NCI-H748 (cell line): ENCODE data around the gene HOXA3.

Experiments used
- DNase-seq: peaks from one replicate; lab custom pipeline; 2025; ENCODE audit not compliant: unreplicated experiment; lab: John Stamatoyannopoulos, UW

Gene HOXA3

DNA sequence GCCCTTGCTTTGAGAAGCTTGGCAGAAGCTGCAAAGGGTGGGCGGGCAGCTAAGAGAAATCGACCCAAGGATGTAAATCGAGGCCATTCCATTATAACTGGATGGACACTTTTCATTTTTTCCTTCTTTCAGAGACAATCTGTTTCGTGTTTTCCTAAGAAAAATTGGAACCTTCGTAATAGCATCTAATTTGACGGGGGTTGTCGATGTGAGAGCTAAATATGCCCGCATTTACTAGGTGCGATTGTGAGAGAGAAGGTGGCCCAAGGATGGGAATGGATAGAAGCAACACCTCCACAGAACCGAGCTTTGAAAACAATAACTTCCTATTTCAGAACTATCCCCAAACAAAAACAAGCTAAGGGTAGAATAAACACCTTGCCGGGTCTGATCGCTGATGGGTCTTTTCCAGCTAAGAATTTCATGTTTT lies 21.0 kb downstream of the HOXA3 start:
- no peak for DNase-seq

DNA sequence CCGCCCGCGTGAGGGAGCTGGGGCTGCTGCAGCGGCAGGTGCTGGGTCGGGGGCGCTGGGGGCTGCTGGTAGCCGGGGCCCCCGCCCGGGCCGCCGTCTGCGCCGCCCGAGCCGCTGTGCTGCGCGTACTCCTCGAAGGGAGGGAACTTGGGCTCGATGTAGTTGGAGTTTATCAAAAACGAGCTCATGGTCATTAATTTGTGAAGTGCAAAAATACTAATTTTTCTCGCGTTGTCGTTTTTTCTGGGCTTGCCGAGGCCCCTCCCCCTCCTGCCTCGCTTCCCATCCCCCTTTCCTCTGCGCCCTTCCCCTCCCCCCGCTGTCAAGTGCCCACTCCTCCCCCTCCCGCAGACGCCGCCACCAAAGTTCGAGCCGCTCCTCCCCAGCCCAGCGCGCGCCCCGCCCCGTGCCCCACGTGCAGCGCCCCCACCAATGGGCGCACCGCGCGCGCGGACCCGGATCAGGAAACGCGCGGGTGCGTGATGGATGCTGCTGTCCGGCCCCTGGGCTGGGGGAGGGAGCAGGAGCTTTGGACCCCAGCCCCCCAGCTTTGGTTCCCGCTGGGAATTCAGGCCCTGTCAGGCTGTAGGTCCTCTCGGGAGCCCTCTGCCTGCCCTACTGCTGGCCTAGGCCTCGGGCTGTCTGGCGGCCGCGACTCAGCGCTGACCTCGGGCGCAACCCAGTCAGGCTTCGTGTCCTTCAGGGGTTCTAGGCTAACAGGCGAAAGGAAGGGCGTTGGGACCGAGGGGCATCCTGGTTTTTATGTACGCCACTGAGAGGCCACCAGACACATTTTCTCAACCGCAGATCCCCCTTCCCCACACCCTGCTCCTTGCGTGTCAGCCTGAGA lies 21.6 kb downstream of the HOXA3 start, which contains the start of gene HOXA4:
Gene HOXA4, minus strand, starts transcription at position 218 of the 850 bp plus-strand sequence. Its CDS starts 24 bp downstream, at position 194.
- DNase-seq: peak; percentile 94

DNA sequence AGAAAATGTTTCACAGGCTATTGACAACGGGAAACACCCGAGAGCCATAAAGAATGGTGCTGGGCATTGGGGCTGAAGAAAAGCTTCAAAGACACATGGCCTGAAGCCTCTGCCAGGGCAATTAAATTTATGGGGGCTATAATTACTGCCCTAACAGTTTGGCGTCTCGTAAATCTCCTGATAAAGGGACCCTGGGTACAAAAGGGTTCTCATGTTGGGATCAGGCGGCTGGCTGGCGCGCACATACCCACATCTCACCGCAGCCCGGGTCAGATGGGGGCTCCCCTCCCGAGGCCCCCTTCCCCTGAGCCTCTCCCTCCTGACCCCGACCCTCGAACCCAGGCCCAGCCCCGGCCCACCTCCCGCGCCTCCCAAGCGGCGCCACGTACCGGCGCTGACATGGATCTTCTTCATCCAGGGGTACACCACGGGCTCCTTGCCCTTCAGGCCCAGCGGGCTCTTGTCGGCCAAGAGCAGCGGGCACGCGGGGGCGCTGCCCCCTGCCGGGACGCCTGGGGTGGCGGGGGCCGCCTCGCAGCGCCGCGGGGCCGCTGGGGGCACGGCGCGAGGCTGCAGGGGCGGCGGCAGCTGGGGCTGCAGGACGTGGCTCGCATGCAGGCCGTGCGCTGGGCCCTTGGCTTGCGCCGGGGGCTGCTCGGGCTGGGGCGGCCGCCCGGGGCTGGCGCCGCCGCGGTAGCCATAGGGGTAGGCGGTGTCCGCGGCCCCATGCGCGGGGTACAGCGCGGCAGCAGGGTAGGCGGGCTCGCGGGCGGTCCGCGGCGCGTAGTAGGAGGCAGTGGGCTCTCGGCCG lies 22.4 kb downstream of the HOXA3 start:
- peak; percentile 82 for DNase-seq

DNA sequence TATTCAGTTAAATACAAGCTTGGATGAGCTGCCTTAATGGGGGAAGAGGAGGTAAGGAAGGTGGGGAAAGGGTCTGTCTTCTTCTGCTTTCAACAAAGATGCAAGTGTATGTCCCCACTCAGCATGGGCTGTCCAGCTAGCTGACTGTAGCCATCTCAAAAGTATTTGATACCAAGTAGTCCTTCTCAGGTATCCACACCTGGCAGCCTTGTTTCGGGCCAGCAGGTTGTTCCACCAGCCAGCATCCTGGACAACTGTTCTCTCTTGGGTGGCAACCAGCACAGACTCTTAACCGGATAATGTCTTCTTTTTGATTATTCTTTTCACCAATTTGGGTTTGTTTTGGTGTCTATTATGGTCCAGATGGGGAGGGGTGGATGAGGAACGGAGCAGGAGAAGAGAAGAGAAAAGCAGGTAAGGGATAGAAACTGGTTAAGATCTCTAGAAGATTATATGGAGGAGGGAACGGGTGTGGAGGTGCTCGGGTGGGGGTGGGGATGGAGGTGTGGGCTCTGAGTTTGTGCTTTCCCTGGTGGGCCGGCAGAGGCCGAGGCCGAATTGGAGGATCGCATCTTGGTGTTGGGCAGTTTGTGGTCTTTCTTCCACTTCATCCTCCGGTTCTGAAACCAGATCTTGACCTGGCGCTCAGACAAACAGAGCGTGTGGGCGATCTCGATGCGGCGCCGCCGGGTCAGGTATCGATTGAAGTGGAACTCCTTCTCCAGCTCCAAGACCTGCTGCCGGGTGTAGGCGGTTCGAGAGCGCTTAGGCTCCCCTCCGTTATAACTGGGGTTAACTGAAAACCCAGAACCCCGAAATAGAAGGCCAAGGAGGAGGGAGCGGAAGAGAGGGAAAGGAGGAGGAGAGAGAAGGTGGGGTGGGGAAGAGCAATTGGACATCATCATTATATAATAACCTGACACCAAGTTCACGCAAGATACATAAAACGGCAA lies 23.3 kb downstream of the HOXA3 start:
- no peak for DNase-seq

DNA sequence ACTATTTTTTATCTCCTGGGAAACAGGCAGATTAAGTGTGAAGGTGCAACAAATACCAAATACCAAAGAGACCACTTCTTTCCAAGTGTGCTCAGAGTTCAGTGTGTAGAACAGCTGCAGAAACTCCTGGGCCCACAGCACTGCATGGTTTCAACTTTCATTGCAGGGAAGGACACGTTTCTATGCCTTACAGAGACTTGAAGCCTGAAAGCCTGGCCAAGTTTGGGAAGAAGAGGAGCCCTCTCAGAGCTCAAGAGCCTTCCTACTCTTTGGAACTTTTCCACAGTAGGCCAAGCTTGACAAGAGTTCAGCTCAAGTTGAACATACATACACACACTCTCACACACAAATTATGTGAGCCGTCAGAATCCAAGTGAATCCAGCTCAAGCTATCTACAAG lies 24.3 kb downstream of the HOXA3 start:
- DNase-seq: no peak

DNA sequence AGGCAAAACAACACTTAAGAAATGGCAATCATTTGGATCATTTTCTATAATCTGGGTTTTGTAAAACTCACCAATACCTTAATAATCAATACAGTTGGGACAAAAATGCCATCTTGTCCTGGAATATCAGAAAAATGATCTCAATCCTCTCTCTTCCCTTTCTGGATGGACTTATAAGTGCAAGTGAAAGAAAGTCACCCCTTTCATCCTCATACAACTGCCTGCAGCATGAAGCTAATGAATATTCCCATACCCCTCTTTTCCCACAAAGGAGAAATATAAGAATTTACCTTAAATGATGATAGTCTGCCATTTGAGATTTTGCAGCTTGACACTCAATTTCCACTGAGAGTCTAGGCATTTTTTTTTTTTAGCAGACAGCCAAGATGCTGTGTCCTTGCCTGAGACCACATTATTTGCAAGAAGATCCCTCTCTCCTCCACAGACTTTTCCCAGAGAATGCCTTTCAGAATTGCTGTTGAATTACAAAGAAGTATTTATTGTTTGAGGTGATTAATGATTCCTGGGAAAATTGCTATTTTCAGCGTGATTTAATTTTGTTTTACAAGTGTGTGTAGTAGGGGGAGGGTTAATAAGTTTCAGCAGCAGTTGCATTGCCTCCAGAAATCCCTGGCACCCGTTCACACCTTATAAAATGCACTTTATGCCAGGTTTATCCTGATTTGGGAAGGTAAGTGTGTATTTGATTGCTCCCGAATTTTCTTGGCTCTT lies 25.6 kb downstream of the HOXA3 start:
- no peak for DNase-seq

DNA sequence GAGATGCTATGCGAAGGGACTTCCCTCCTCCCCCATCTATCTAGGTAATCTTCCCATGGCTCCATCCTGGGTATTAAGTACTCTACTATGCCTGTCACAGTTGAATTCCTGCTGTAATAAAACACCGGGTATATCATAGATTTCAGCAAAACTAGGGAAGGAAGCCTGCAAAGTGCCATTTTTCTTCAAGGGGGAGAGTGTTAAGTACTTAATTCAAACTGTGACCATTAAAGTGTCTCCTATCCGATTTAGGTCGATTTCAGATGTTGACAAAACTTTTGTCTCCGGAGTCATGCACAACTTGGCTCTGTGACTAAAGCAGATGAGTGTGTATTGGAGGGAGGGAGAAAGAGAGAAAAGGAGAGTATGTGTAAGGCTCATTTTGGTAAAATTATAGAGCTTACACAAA lies 26.4 kb downstream of the HOXA3 start:
- DNase-seq: no peak

DNA sequence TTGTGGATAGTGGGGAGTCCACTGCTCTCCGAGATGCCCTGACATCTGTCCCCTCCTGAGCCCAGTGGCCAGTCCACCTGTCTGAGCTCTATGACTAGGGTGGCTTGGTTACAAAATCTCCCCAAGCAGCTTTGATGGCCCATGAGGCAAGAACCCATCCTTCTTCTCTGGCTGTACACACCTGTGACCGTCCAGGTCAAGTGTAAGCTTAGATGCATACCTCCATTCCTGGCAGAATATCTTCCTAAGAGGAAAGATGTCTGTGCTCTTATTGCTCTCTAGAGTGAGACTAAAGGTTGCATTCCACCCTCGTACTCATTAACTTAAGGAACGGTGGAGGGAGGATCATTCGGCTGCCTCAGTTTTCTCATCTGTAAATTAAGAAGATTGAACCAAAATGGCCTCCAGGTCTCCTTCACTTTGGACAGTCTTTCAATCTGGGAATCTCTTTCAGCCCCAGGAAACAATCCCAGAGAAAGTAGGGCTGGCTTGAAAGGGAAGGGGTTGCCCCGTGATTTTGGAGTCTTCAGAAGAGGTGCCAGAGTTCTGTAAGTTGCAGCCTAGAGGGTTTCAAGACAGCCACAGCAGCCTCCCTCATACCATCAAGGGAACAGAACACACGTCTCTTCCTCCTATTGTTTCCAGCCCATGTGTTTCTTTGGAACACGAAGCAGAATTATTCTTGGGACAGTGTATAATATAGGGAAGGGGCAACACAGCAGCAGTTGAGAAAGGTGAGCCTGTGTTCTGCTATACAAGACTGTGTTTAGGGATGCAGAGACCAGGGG lies 27.3 kb downstream of the HOXA3 start:
- no peak for DNase-seq

DNA sequence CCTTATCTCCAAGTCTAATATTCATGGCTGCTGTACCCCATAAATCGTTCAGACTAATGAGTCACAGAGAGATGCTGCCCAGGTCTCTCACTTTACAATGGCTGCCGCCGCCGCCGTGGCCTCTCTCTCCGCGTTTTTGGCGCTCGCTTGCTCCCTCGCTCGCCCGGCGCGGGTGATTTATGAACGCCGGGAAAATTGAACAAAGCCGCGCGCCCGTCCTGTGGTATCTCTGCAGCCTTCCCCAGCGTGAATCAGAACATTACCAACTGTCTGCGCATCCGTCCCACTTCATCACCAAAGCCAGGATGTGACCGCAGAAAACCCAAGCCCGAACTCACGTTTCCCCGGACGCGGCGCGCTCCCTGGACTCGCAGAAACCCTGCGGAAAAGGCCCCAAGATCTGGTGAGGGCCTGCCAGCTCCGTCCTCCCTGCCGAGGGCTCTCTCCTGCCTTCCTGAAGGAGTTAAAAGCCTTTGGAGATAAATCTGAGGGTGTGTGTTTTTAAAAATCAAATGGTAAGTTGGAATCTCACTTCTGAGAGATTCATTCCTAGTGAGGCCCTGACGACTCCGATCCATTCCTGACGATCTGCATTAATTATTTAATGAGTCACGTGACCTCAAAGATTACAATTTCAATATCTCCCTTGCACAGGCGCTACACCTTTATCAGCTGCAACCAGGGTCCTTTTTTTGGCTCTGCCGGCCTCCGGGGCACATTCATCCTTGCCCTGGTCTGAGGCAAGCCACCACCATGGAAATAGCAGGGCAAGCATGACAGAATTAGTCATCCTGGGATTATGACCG lies 28.1 kb downstream of the HOXA3 start:
- DNase-seq: no peak

DNA sequence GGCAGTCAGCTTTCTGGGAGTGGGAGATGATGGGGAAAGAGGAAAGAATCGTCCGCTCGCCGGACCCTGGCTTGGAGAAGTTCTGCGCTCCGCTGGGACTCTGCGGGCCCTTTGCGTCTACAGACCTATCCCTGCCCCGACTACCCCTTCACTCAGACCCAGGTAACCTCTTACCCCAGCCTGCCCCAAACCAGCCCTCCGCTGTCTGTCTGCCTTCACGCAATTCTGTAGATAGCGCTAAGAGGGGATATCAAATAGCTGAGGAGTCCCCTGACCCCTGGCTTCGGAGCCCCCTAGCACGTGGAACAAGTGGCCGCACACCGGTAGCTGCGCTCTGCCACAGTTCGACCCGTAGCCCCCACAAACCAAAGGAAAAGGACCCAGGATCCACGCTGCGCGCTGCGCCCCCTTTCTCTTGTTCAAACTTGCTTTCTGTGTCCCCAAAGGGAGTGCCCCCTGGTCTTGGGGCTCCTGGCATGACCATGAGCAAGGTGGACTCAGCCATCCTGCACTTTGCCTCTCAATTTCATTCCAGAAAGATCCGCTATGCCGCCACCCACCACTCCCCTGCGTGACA lies 28.8 kb downstream of the HOXA3 start:
- DNase-seq: no peak

DNA sequence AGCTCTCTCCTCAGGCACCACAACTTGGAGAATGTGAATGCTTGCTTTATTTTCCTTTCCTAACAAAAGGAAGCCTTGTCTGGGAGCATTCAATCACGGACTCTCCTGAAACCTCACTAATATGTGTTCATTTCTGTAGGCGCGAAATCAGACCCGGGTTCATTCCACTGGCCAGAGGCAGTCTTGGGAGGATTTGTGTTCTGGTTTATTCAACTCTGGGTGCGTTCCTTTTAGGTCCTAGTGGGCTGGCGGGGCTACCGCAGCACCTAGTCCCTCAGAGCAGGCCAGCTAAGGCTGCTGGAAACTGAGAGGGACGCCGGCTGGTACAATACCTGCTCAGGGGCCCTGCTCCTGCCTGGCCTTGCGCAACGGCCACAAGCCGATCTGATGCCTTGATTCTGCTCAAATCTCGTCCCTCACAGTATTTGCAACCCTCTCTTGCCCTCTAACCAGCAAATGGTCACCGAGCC lies 29.3 kb downstream of the HOXA3 start:
- no peak for DNase-seq

DNA sequence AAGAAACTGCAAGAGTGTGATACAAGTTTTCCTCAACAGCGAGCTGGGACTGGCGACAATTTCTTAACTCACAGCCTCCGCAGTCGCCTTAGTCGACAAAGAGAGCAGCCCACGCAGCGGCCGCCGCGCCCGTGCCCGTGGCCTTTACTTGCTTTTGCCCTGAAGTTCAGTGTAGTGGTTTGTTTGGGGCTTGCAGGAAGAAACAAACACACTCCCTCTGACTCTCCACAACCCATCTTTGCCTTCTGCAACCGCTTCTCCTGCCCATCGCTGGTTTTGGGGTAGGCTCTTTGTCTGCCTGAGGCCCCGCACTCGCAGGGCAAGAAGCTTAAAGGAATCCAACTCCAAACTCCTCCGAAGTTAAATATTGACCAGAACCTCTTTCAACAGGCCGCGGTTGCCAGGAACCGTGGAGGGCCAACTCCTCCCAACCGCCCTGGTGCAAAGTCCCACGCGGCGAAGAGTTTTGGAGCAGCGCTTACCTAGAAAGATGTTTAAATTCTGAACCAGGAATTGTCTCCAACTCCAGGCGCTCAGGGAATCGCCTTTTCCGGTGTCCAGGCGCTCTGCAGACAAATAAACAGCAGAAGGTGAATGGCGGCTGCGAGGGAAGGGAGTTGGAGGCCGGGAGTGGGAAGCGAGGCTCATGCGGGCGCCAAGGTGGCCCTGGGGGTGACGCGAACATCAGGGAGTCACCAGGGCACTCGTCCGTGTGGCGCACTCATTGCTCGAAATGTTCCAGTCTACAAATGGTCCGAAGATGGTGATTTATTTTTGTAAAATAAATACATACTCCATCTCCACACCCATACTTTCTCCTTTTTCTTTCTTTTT lies 30.1 kb downstream of the HOXA3 start:
- no peak for DNase-seq

DNA sequence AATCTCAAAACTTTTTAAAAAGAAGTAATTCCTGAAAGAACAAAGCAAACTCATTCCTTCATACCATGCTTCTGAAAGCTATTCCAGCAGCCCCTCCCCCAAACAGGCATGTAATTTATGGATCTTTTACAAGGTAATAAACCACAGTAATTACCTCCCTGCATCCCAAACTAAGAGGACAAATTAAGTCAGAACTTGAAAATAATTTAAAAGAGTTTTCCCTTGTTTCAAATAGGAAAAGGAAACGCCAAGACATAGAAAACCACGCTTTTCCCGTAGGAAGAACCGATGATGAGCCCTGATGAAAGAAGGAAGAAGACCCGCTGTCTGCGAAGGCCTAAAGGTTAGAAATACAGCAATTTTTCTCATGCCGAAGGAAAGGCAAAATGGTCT lies 30.7 kb downstream of the HOXA3 start:
- no peak for DNase-seq

DNA sequence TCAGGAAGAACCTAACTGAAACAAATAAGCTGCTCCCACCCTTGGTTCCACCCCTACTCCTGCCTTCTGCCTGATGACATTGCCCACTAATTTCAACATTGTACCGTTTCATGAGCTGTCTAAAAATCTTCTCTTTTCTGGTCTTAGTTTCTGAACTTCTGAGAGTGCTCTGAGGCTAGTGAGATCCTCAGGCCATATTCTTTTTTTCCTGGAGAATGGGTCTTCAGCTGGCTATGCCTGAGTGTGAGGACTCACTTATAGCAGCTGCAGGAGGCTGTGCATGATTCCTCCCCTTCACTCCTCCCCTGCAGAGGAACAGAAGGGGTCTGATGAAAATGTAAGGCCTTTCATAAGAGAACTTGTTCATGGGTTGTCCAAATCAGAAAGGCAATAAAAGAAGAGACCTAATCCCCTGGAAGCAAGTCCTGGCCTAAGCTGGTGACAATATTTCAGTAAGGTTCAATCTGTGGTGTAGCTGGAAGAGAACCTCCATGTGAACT lies 32.9 kb downstream of the HOXA3 start:
- DNase-seq: no peak

DNA sequence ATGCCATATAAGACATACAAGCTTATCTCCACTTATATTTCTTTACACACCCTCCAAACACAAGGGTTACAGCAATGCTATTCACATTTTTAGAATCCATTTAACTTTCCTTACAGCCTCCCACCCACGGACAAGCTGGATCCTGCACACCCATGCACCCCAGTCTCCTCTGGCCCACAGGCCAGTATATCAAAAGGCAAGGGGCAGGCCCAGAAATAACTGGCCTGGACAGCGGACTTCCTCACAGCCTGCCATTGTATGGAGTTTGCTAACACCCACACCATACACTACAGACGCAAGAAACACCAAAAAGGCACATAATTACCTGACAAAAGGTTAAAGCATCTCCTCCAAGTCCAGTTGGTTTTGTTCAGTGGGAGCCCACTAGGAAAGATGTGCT lies 33.8 kb downstream of the HOXA3 start:
- DNase-seq: no peak

DNA sequence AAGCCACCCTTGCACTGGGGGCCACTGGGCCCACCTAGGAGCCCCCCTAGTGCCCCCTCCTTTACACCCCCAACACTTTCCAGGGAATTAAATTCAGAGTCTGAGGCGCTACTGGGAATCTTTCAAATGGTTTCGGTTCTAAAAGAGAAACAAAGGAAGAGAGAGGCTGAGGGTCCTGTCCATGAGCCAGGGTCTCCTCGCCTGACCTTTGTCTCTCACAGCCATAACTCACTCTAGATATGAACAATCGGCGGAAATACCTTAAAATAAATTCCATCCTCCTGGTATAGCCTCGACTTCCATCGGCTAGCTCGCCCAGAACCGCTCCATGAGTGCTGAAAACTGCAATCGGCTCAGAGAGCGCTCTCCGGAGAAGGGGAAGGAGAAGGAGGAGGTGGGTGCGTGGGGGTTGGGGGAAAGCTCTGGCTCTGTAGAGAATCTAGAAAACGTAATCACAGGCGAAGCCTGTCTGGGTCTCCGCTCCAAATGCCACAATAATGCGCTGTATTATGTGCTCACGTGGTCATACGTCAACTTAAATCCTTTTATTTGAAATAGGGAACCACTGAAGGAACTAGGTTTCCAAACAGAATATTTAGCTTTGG lies 34.4 kb downstream of the HOXA3 start:
- no peak for DNase-seq
